SU-DHL-6 (cell line): Measurements from ENCODE around the gene PRTG.

Experiments
- CTCF ChIP-seq: fragments of 200-600 bp; sonication (generic); IDR thresholded peaks from one replicate; pipeline ENCODE4 v1.5.1; 2017; ENCODE audit warnings: antibody characterized with exemption, mild to moderate bottlenecking, low read length, moderate library complexity; ENCODE audit not compliant: insufficient read depth, poor library complexity, severe bottlenecking
- EZH2phosphoT487 ChIP-seq: fragments of 200-600 bp; sonication (generic), shearing (Covaris generic); conservative IDR thresholded peaks from 2 replicates; pipeline ENCODE4 v1.6.1; 2018; ENCODE audit warnings: mild to moderate bottlenecking, antibody characterized with exemption, low read length, moderate library complexity, mixed read lengths

DNA sequence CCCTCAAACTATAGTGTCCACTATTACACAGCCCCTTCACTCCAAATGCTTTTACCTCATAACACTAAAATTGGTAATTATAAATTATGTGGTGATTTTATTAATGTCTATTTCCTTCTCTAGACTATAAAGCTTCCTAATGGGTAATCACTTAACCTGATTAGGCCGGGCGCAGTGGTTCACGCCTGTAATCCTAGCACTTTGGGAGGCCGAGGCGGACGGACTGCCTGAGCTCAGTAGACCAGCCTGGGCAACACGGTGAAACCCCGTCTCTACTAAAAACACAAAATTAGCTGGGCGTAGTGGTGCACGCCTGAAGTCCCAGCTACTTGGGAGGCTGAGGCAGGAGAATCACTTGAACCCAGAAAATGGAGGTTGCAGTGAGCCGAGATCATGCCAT, 83.5 kb downstream of the PRTG start:
- TF ChIP-seq CTCF (no peak), EZH2phosphoT487 (no peak)
